WTC11 (cell line): ENCODE results near the gene HAUS8. TPM values are rescaled to one million over a fixed set of nuclear protein-coding genes. Genes with fewer than 3 reads are reported as not detected.

Experiments used
- ATAC-seq: fragments of 200-7000 bp; cut with Tn5 transposase; 2 replicates; pipeline ENCODE4 v1.10.0; 2021; ENCODE audit warnings: mild to moderate bottlenecking, moderate library complexity
- CTCF ChIA-PET: fragments of 300-600 bp; sonication (Branson Sonifier 250); formaldehyde crosslinking; loops from one replicate; lab custom pipeline; 2021; ENCODE audit warnings: antibody characterized with exemption; lab: Charles Lee
- POLR2A ChIA-PET: fragments of 350-600 bp; sonication (Branson Sonifier 250); formaldehyde crosslinking; loops from one replicate; lab custom pipeline; 2021; ENCODE audit warnings: antibody characterized with exemption; lab: Charles Lee
- DNase-seq: peaks from one replicate; pipeline ENCODE4 v3.0.0; 2021; ENCODE audit warnings: low spot score
- H3K27ac Mint-ChIP-seq: 2 replicates; pipeline ENCODE4 v1.8.0; 2021; ENCODE audit warnings: mixed read lengths
- H3K27me3 Mint-ChIP-seq: 2 replicates; pipeline ENCODE4 v1.8.0; 2021; ENCODE audit warnings: low read depth, mild to moderate bottlenecking, moderate library complexity, mixed read lengths
- H3K36me3 Mint-ChIP-seq: 2 replicates; pipeline ENCODE4 v1.8.0; 2021; ENCODE audit warnings: mixed read lengths
- H3K4me1 Mint-ChIP-seq: 2 replicates; pipeline ENCODE4 v1.8.0; 2022; ENCODE audit warnings: mixed read lengths
- H3K4me3 Mint-ChIP-seq: 2 replicates; pipeline ENCODE4 v1.8.0; 2021; ENCODE audit warnings: mild to moderate bottlenecking, moderate library complexity, mixed read lengths
- H3K9me3 Mint-ChIP-seq: 2 replicates; pipeline ENCODE4 v1.8.0; 2021; ENCODE audit warnings: mixed read lengths
- ATF6 ChIP-seq: sonication (generic); formaldehyde crosslinking; IDR thresholded peaks from 2 replicates; pipeline ENCODE4 v1.8.1; 2023; ENCODE audit warnings: mild to moderate bottlenecking, missing genetic modification reagents
- CREB1 ChIP-seq: sonication (generic); formaldehyde crosslinking; IDR thresholded peaks from 2 replicates; pipeline ENCODE4 v1.8.0; 2023; ENCODE audit warnings: mild to moderate bottlenecking, missing genetic modification reagents
- CREM ChIP-seq: sonication (generic); formaldehyde crosslinking; IDR thresholded peaks from 2 replicates; pipeline ENCODE4 v1.8.1; 2022; ENCODE audit warnings: mild to moderate bottlenecking, missing genetic modification reagents, moderate library complexity
- E2F5 ChIP-seq: sonication (generic); formaldehyde crosslinking; IDR thresholded peaks from 2 replicates; pipeline ENCODE4 v1.8.1; 2022; ENCODE audit warnings: mild to moderate bottlenecking, moderate library complexity, missing genetic modification reagents
- ELF4 ChIP-seq: sonication (generic); formaldehyde crosslinking; IDR thresholded peaks from 2 replicates; pipeline ENCODE4 v1.8.1; 2022; ENCODE audit warnings: low read depth, mild to moderate bottlenecking, moderate library complexity, missing genetic modification reagents
- EMX1 ChIP-seq: fragments of 250-450 bp; sonication (Bioruptor Pico); IDR thresholded peaks from 2 replicates; pipeline ENCODE4 v1.8.0; 2021; ENCODE audit warnings: mild to moderate bottlenecking
- ERG ChIP-seq: fragments of 250-450 bp; sonication (Bioruptor Pico); IDR thresholded peaks from 2 replicates; pipeline ENCODE4 v1.8.0; 2021; ENCODE audit warnings: mild to moderate bottlenecking
- GABPB1 ChIP-seq: sonication (generic); formaldehyde crosslinking; IDR thresholded peaks from 2 replicates; pipeline ENCODE4 v1.8.1; 2023; ENCODE audit warnings: mild to moderate bottlenecking, missing genetic modification reagents
- NFATC4 ChIP-seq: fragments of 250-450 bp; sonication (Bioruptor Pico); IDR thresholded peaks from 2 replicates; pipeline ENCODE4 v1.9.0; 2021; ENCODE audit warnings: mild to moderate bottlenecking
- NR1H2 ChIP-seq: sonication (generic); formaldehyde crosslinking; IDR thresholded peaks from 2 replicates; pipeline ENCODE4 v1.9.0; 2021; ENCODE audit warnings: mild to moderate bottlenecking, moderate library complexity, missing genetic modification reagents
- ZBTB21 ChIP-seq: sonication (generic); formaldehyde crosslinking; IDR thresholded peaks from 2 replicates; pipeline ENCODE4 v1.8.1; 2023; ENCODE audit warnings: mild to moderate bottlenecking, missing genetic modification reagents, borderline replicate concordance
- ZNF416 ChIP-seq: fragments of 250-450 bp; sonication (Bioruptor Pico); IDR thresholded peaks from 2 replicates; pipeline ENCODE4 v1.9.0; 2021; ENCODE audit warnings: mild to moderate bottlenecking, inconsistent platforms
- total RNA-seq: library from RNA; stranded (reverse); gene quantifications from 3 replicates; pipeline ENCODE4 v1.2.3, GENCODE V29; 2021

HAUS8 gene
- total RNA-seq, 1 experiment from 2014 or later, result 29.7 TPM

- no peak for ATAC-seq
- Mint-ChIP-seq H3K27ac (no peak overlapping the region), H3K4me3 (no peak overlapping the region)
Measured at GRCh38 chr19:17101686-17102628, 26.7 kb upstream of the HAUS8 start.

GRCh38 chr19:17098326-17098725, 23.1 kb upstream of the HAUS8 start:
- ChIA-PET POLR2A (no interaction called here), CTCF (interaction anchor here (0.6 kb wide), 1 partner anchor 34 kb away, joined by 5 read pairs; no protein-coding TSS in a partner anchor)
- TF ChIP-seq EMX1, result no peak
- TF ChIP-seq NFATC4 (CRISPR knock-in tag), result no peak
- H3K36me3 Mint-ChIP-seq, result peaks cover 20% of the 10 kb centered on the region
- no peak for ATAC-seq
- DNase-seq, result no peak
- H3K4me3 Mint-ChIP-seq, result no peak overlapping the region
- H3K9me3 Mint-ChIP-seq, result peaks cover 11% of the 10 kb centered on the region
- H3K27me3 Mint-ChIP-seq, result no peaks in the 10 kb centered on the region
- peaks cover 15% of the 10 kb centered on the region for H3K4me1 Mint-ChIP-seq
- peak overlapping the region; percentile 62 for H3K27ac Mint-ChIP-seq

More at GRCh38 chr19:17101686-17102628, 26.7 kb upstream of the HAUS8 start:
- peaks cover 6% of the 10 kb centered on the region for H3K4me1 Mint-ChIP-seq
- CTCF ChIA-PET, result interaction anchor here (0.5 to 1.7 kb wide), 2 partner anchors 14 to 23 kb away, joined by 4 to 6 read pairs; no protein-coding TSS in a partner anchor
- H3K36me3 Mint-ChIP-seq, result peaks cover 25% of the 10 kb centered on the region
- no peaks in the 10 kb centered on the region for H3K27me3 Mint-ChIP-seq
- no peak for TF ChIP-seq ELF4 (CRISPR knock-in tag)
- TF ChIP-seq CREB1 (CRISPR knock-in tag), result no peak
- TF ChIP-seq ATF6 (CRISPR knock-in tag), result no peak
- TF ChIP-seq ZBTB21 (CRISPR knock-in tag), result no peak
- DNase-seq, result no peak
- peaks cover 12% of the 10 kb centered on the region for H3K9me3 Mint-ChIP-seq
- POLR2A ChIA-PET, result no interaction called here

- H3K4me3 Mint-ChIP-seq, result no peak overlapping the region
- ChIA-PET POLR2A (no interaction called here), CTCF (interaction anchor here (0.6 kb wide), 1 partner anchor 34 kb away, joined by 5 read pairs; no protein-coding TSS in a partner anchor)
- no peak overlapping the region for H3K27ac Mint-ChIP-seq
- peaks cover 5% of the 10 kb centered on the region for H3K9me3 Mint-ChIP-seq
- H3K27me3 Mint-ChIP-seq, result no peaks in the 10 kb centered on the region
- ATAC-seq (no peak), DNase-seq (no peak)
- peaks cover 15% of the 10 kb centered on the region for H3K4me1 Mint-ChIP-seq
- TF ChIP-seq GABPB1 (CRISPR knock-in tag) (peak; percentile 23; the same call in 1 of the 2 replicates), ZNF416 (CRISPR knock-in tag) (no peak), NR1H2 (no peak), E2F5 (CRISPR knock-in tag) (no peak), CREM (CRISPR knock-in tag) (no peak), ERG (CRISPR knock-in tag) (no peak)
- peaks cover 13% of the 10 kb centered on the region for H3K36me3 Mint-ChIP-seq
Measured at GRCh38 chr19:17097593-17098126, 22.4 kb upstream of the HAUS8 start.
